SJSA1 (cell line): ENCODE data around the gene RERG. TPM values are rescaled to one million over a fixed set of nuclear protein-coding genes. Genes with fewer than 3 reads are reported as not detected.

Experiments
- DNase-seq, 2 experiments: peaks; one replicate each; pipeline ENCODE4 v3.0.0-alpha.2; 2015 to 2020; ENCODE audit warnings: low spot score in 2 of 2, low read depth in 1 of 2
- H3K27ac ChIP-seq: fragments of 250-450 bp; sonication (Bioruptor Pico); 2 replicates; pipeline ENCODE4 v1.5.1; 2020; ENCODE audit warnings: mild to moderate bottlenecking, moderate library complexity
- H3K27me3 ChIP-seq: fragments of 250-450 bp; sonication (Bioruptor Pico); replicated peaks from 2 replicates; pipeline ENCODE4 v1.5.1; 2020; ENCODE audit warnings: mild to moderate bottlenecking, moderate library complexity
- H3K36me3 ChIP-seq: fragments of 250-450 bp; sonication (Bioruptor Pico); 2 replicates; pipeline ENCODE4 v1.5.1; 2020; ENCODE audit warnings: mild to moderate bottlenecking
- H3K4me1 ChIP-seq: fragments of 250-450 bp; sonication (Bioruptor Pico); replicated peaks from 2 replicates; pipeline ENCODE4 v1.6.1; 2021; ENCODE audit warnings: mild to moderate bottlenecking
- H3K4me3 ChIP-seq: fragments of 250-450 bp; sonication (Bioruptor Pico); 2 replicates; pipeline ENCODE4 v1.5.1; 2020; ENCODE audit warnings: mild to moderate bottlenecking
- H3K9me3 ChIP-seq: fragments of 250-450 bp; sonication (Bioruptor Pico); replicated peaks from 2 replicates; pipeline ENCODE4 v1.5.1; 2020; ENCODE audit warnings: mild to moderate bottlenecking
- total RNA-seq: library from RNA; depleted of rRNA; stranded (reverse); fragments of >200 nt; shearing (Covaris generic); gene quantifications from 2 replicates; pipeline ENCODE4 v1.2.3, GENCODE V29; 2014; rRNA removed

Gene RERG
- total RNA-seq: not detected in 2 replicates

DNA sequence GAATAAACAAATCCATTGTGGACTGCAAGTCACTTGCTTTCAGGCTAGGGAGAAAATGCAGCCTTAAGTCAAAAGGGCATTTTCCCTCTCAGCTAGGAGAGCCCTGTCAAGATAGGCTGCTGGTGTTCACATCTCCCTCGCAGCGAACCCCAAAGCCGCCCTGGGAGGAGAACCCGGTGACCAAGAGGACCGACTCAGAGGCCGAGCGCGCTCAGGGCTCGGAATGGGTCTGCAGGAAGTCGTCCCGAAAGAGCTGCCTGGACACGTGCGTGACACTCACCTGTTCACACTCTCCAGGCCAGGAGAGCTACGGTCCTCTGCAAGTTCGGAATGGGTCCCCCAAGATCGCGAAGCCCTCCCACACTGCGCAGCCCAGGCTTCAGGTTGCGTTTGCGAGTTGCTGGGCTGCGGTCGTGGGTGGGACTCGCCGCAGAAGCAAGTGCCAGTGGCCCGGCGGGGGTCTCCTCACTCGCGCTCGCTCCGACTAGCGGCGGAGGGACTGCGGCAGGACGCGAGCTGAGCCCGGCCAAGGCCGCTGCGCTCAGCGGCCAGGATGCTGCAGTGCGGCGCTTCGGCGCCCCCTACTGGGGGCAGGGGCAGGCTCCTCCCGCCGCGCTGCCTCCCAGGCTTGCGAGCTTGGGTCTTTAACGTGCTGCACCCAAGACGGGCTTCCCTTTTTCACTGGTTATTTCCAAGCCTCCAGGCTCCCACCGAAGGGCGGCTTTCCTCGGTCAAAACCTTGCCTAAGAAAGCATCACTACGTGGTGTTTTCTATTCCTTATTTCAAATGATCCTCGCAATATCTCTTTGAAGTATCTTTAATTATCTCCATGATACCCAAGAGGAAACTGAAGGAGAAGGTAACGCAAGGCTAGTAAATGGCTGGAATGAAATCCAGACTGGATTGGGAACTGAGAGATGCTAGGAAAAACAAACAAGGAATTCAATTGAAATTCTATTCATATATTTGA, at the start of gene RERG:
TSS of gene RERG (minus strand) at position 503 of the 971 bp plus-strand sequence. CDS start 3,928 bp downstream, outside the sequence.
- H3K4me3 ChIP-seq: no peak within 1 kb of the TSS
- H3K27me3 ChIP-seq: no peaks in the 10 kb centered on the region
- no peak for DNase-seq
- no peaks in the 10 kb centered on the region for H3K36me3 ChIP-seq
- H3K4me1 ChIP-seq: no peaks in the 10 kb centered on the region
- H3K9me3 ChIP-seq: no peaks in the 10 kb centered on the region
- H3K27ac ChIP-seq: no peak within 1 kb of the TSS

DNA sequence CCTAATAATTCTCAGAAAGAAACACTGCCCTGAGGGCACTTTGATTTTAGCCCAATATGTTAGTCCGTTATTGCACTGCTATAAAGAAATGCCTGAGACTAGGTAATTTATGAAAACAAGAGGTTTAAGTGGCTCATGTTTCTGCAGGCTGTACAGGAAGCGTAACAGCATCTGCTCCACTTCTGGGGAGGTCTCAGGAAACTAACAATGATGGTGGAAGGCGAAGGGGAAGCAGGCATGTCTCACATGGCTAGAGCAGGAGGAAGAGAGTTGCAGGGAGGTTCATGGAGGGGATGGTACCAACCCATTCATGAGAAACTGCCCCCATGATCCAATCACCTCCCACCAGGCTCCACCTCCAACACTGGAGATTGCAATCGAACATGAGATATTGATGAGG, 49.4 kb upstream of the RERG start:
- Histone ChIP-seq H3K27ac (no peak overlapping the region), H3K27me3 (no peaks in the 10 kb centered on the region), H3K4me3 (no peak overlapping the region), H3K4me1 (no peaks in the 10 kb centered on the region), H3K36me3 (no peaks in the 10 kb centered on the region), H3K9me3 (no peaks in the 10 kb centered on the region)
- DNase-seq: no peak

GRCh38 chr12:15268927-15269552, 47.8 kb upstream of the RERG start:
- no peaks in the 10 kb centered on the region for H3K4me1 ChIP-seq
- no peaks in the 10 kb centered on the region for H3K9me3 ChIP-seq
- no peak overlapping the region for H3K4me3 ChIP-seq
- H3K36me3 ChIP-seq: no peaks in the 10 kb centered on the region
- peak in 1 of 2 experiments; percentile 14 for DNase-seq
- no peaks in the 10 kb centered on the region for H3K27me3 ChIP-seq
- H3K27ac ChIP-seq: no peak overlapping the region

DNA sequence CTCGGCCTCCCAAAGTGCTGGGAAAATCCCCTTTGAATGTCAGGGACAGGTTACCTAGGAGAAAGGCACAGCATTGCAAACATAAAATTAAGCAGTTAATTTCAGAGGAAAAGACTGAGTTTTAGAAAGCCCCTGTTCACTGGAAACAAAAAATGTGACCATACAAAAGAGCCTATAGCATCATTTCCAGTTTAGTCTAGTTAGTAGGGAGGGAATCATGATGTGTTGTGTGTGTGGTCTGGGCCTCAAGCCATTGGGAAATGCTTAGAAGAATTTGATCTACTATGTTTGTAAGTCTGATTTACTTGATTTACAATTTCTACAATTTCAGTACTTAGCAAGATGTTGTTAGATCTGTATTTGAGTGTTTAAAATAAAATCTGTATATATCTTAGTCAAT, 47.1 kb upstream of the RERG start:
- DNase-seq: no peak
- Histone ChIP-seq H3K4me3 (no peak overlapping the region), H3K27me3 (no peaks in the 10 kb centered on the region), H3K27ac (no peak overlapping the region), H3K4me1 (no peaks in the 10 kb centered on the region), H3K36me3 (no peaks in the 10 kb centered on the region), H3K9me3 (no peaks in the 10 kb centered on the region)

DNA sequence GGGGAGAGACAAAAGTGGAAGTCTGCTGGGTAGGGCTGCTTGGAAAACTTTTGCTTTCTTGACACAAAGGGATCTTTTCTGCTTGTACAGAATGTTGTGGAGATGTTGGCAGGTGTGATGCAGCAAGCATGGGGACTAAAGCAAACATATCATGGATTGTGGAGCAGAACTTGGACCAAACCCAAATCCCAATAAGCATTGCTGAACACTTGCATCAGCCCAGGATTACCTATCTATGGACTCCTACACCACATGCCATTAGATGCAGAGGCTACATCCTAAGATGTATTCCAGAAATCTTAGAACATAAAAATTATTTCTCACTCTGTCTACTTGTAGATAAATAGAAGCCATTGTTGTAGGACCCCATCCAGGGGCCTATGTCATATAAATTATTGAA, 44.7 kb upstream of the RERG start:
- DNase-seq: no peak
- H3K36me3 ChIP-seq: no peaks in the 10 kb centered on the region
- no peak overlapping the region for H3K4me3 ChIP-seq
- H3K27me3 ChIP-seq: no peaks in the 10 kb centered on the region
- no peaks in the 10 kb centered on the region for H3K4me1 ChIP-seq
- H3K9me3 ChIP-seq: no peaks in the 10 kb centered on the region
- no peak overlapping the region for H3K27ac ChIP-seq

DNA sequence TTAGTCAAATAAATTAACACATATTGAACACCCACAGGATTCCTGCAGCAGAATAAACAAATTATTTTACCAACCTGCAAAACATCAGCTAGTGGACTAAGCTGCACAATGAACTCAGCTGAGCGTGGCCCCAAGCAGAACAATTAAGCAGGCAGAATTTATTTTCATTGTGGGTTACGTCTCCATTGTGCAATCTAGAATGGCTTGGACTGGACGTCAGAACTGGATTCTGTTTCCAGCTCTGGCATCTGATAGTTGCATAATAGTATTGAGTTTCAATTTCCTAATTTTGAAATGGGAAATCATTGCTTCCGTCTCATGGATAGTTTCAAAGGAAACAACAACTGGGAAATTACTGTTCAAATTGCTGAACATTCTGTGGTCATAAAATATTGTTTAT, 35.5 kb upstream of the RERG start:
- DNase-seq: no peak
- no peaks in the 10 kb centered on the region for H3K4me1 ChIP-seq
- H3K27me3 ChIP-seq: 0 out of 2 replicates have a peak, but pooled peaks cover 3% of the 10 kb centered on the region
- H3K4me3 ChIP-seq: no peak overlapping the region
- H3K36me3 ChIP-seq: no peaks in the 10 kb centered on the region
- no peak overlapping the region for H3K27ac ChIP-seq
- H3K9me3 ChIP-seq: no peaks in the 10 kb centered on the region

- no peak overlapping the region for H3K4me3 ChIP-seq
These were observed 32.8 kb upstream of the RERG start for GRCh38 chr12:15253990-15254389.

GRCh38 chr12:15244926-15245325, 23.7 kb upstream of the RERG start:
- H3K4me1 ChIP-seq: no peaks in the 10 kb centered on the region
- 0 out of 2 replicates have a peak, but pooled peaks cover 6% of the 10 kb centered on the region for H3K27me3 ChIP-seq
- no peaks in the 10 kb centered on the region for H3K9me3 ChIP-seq
- no peak for DNase-seq
- no peak overlapping the region for H3K4me3 ChIP-seq
- H3K27ac ChIP-seq: no peak overlapping the region
- H3K36me3 ChIP-seq: no peaks in the 10 kb centered on the region

More at GRCh38 chr12:15253990-15254389, 32.8 kb upstream of the RERG start:
- H3K4me1 ChIP-seq: no peaks in the 10 kb centered on the region
- H3K36me3 ChIP-seq: no peaks in the 10 kb centered on the region
- no peak for DNase-seq
- H3K27ac ChIP-seq: no peak overlapping the region
- no peaks in the 10 kb centered on the region for H3K9me3 ChIP-seq
- H3K27me3 ChIP-seq: no peaks in the 10 kb centered on the region

DNA sequence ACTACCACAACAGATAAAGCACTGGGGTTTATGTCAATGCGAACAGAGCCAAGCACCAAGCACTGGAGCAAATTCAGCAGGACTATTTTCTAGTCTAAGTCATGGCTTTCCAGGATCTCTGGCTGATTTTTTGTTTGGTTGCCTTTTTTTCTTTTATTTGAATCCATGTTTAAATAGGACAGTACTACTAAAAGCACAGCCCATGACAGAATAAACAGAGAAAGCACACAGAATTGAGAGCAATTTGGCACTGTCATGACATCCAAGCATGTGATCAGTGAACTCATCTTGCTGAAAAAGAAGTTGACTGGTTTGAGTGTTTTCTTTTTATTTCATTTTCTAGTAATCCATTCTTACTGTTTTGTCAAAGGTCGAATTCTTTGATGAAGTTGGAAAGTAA, 23.1 kb upstream of the RERG start:
- no peak for DNase-seq
- 0 out of 2 replicates have a peak, but pooled peaks cover 7% of the 10 kb centered on the region for H3K27me3 ChIP-seq
- no peak overlapping the region for H3K4me3 ChIP-seq
- no peaks in the 10 kb centered on the region for H3K9me3 ChIP-seq
- H3K36me3 ChIP-seq: no peaks in the 10 kb centered on the region
- no peak overlapping the region for H3K27ac ChIP-seq
- H3K4me1 ChIP-seq: no peaks in the 10 kb centered on the region

DNA sequence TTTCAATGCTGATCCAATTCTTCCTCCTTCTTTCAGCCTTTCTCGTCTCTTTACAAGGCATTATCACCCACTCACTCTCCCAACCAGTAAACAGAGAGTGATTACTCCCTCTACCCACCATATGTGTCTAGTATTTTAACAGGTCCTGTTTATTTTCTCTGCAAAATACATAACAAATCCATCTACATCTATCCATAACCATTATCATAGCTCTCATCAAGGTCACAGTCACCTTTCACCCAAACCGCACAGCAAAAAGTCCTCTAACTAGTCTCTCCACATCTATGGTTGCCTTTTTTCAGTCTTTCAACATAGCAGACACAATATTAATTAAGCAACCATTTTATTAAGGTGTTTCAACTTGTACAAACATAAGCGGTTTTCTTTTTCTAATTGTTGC, 21.9 kb upstream of the RERG start:
- H3K4me3 ChIP-seq: no peak overlapping the region
- H3K4me1 ChIP-seq: no peaks in the 10 kb centered on the region
- H3K27me3 ChIP-seq: 0 out of 2 replicates have a peak, but pooled peaks cover 7% of the 10 kb centered on the region
- DNase-seq: no peak
- H3K36me3 ChIP-seq: no peaks in the 10 kb centered on the region
- H3K9me3 ChIP-seq: no peaks in the 10 kb centered on the region
- no peak overlapping the region for H3K27ac ChIP-seq

GRCh38 chr12:15240898-15241297, 19.7 kb upstream of the RERG start:
- Histone ChIP-seq H3K4me1 (no peaks in the 10 kb centered on the region), H3K9me3 (no peaks in the 10 kb centered on the region), H3K36me3 (no peaks in the 10 kb centered on the region), H3K27me3 (0 out of 2 replicates have a peak, but pooled peaks cover 7% of the 10 kb centered on the region), H3K4me3 (no peak overlapping the region), H3K27ac (no peak overlapping the region)
- no peak for DNase-seq

- Histone ChIP-seq H3K9me3 (no peaks in the 10 kb centered on the region), H3K27ac (no peak overlapping the region), H3K4me3 (no peak overlapping the region), H3K27me3 (no peaks in the 10 kb centered on the region), H3K4me1 (no peaks in the 10 kb centered on the region), H3K36me3 (no peaks in the 10 kb centered on the region)
- no peak for DNase-seq
These were observed 13.3 kb upstream of the RERG start for GRCh38 chr12:15234508-15234907.

GRCh38 chr12:15234011-15234410, 12.8 kb upstream of the RERG start:
- Histone ChIP-seq H3K27me3 (no peaks in the 10 kb centered on the region), H3K27ac (no peak overlapping the region), H3K36me3 (no peaks in the 10 kb centered on the region), H3K4me1 (no peaks in the 10 kb centered on the region), H3K9me3 (no peaks in the 10 kb centered on the region), H3K4me3 (no peak overlapping the region)
- DNase-seq: no peak

DNA sequence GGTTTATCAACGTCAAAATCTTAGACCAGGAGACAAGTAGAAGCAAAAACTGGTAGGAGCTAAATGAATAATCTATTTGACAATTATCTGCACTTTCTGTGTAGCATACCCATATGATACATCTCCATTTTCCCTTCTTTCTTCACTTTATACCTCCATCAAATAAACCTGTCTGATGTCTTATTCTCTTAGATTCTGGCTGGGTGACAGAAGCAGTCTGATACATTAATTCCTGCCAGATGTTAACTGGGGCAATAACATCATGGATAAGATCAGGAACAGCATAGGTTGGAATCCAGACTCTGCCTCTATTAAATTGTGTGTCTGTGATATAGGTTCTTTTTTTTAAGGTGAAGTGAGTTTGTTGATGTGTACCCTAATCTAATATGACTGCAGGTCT, 11.7 kb upstream of the RERG start:
- Histone ChIP-seq H3K4me1 (no peaks in the 10 kb centered on the region), H3K27ac (no peak overlapping the region), H3K9me3 (no peaks in the 10 kb centered on the region), H3K36me3 (no peaks in the 10 kb centered on the region), H3K27me3 (no peaks in the 10 kb centered on the region), H3K4me3 (no peak overlapping the region)
- DNase-seq: no peak
